Adipocyte (in vitro differentiated cells): Measurements from ENCODE around the gene SRC.

ENCODE experiments used
- DNase-seq: peaks from one replicate; pipeline ENCODE4 v3.0.0-alpha.2; 2015; ENCODE audit warnings: low read depth
- H3K27me3 ChIP-seq: replicated peaks from 2 replicates; pipeline ENCODE4 v1.7.0; 2013; ENCODE audit warnings: mild to moderate bottlenecking, low read length, moderate library complexity; ENCODE audit not compliant: control insufficient read depth, insufficient read depth
- H3K36me3 ChIP-seq: 2 replicates; pipeline ENCODE4 v1.7.0; 2013; ENCODE audit warnings: low read length, mild to moderate bottlenecking, moderate library complexity; ENCODE audit not compliant: control insufficient read depth, insufficient read depth, severe bottlenecking
- H3K4me1 ChIP-seq: 2 replicates; pipeline ENCODE4 v1.7.0; 2013; ENCODE audit warnings: mild to moderate bottlenecking, low read length, moderate library complexity; ENCODE audit not compliant: control insufficient read depth, insufficient read depth
- H3K4me3 ChIP-seq: 2 replicates; pipeline ENCODE4 v1.7.0; 2013; ENCODE audit warnings: mild to moderate bottlenecking, low read length, moderate library complexity
- H3K9ac ChIP-seq: 2 replicates; pipeline ENCODE4 v1.7.0; 2013; ENCODE audit warnings: mild to moderate bottlenecking, low read length, moderate library complexity
- H3K9me3 ChIP-seq: 2 replicates; pipeline ENCODE4 v1.7.0; 2013; ENCODE audit warnings: mild to moderate bottlenecking, low read length, moderate library complexity; ENCODE audit not compliant: control insufficient read depth

Gene SRC

GRCh38 chr20:37450344-37450743 is 104.4 kb downstream of the SRC start:
- Histone ChIP-seq H3K36me3 (no peaks in the 10 kb centered on the region), H3K9ac (no peak overlapping the region), H3K4me3 (no peak overlapping the region), H3K4me1 (no peaks in the 10 kb centered on the region), H3K27me3 (peaks cover 74% of the 10 kb centered on the region), H3K9me3 (peaks cover 17% of the 10 kb centered on the region)
- no peak for DNase-seq

- peaks cover 65% of the 10 kb centered on the region for H3K27me3 ChIP-seq
- no peaks in the 10 kb centered on the region for H3K36me3 ChIP-seq
- no peak for DNase-seq
- H3K9ac ChIP-seq = no peak overlapping the region
- H3K4me1 ChIP-seq = no peaks in the 10 kb centered on the region
- H3K9me3 ChIP-seq = peaks cover 30% of the 10 kb centered on the region
- no peak overlapping the region for H3K4me3 ChIP-seq
Observed at GRCh38 chr20:37451616-37452015, 105.7 kb downstream of the SRC start.

- no peaks in the 10 kb centered on the region for H3K4me1 ChIP-seq
- no peak overlapping the region for H3K9ac ChIP-seq
- no peak overlapping the region for H3K4me3 ChIP-seq
- H3K36me3 ChIP-seq = no peaks in the 10 kb centered on the region
- peaks cover 35% of the 10 kb centered on the region for H3K9me3 ChIP-seq
- DNase-seq = no peak
- H3K27me3 ChIP-seq = peaks cover 60% of the 10 kb centered on the region
Observed at GRCh38 chr20:37452236-37452635, 106.3 kb downstream of the SRC start.

- no peak overlapping the region for H3K9ac ChIP-seq
- H3K27me3 ChIP-seq = peaks cover 55% of the 10 kb centered on the region
- DNase-seq = no peak
- H3K36me3 ChIP-seq = no peaks in the 10 kb centered on the region
- no peaks in the 10 kb centered on the region for H3K4me1 ChIP-seq
- H3K4me3 ChIP-seq = no peak overlapping the region
- H3K9me3 ChIP-seq = peaks cover 40% of the 10 kb centered on the region
Observed at GRCh38 chr20:37453288-37453687, 107.3 kb downstream of the SRC start.

GRCh38 chr20:37453836-37454235 is 107.9 kb downstream of the SRC start:
- no peak for DNase-seq
- no peak overlapping the region for H3K4me3 ChIP-seq

GRCh38 chr20:37454636-37455385 is 108.9 kb downstream of the SRC start:
- H3K9ac ChIP-seq = no peak overlapping the region
- H3K4me1 ChIP-seq = no peaks in the 10 kb centered on the region
- DNase-seq = no peak
- H3K9me3 ChIP-seq = peaks cover 54% of the 10 kb centered on the region
- H3K27me3 ChIP-seq = peaks cover 41% of the 10 kb centered on the region
- no peak overlapping the region for H3K4me3 ChIP-seq
- H3K36me3 ChIP-seq = no peaks in the 10 kb centered on the region

More at GRCh38 chr20:37453836-37454235, 107.9 kb downstream of the SRC start:
- no peaks in the 10 kb centered on the region for H3K36me3 ChIP-seq
- H3K4me1 ChIP-seq = no peaks in the 10 kb centered on the region
- H3K9ac ChIP-seq = no peak overlapping the region
- H3K9me3 ChIP-seq = peaks cover 45% of the 10 kb centered on the region
- peaks cover 51% of the 10 kb centered on the region for H3K27me3 ChIP-seq
